ENCODE data around the gene SKOR1.

GRCh38 chr15:67843092-67843501 lies 17.8 kb downstream of the SKOR1 start:
- TF ChIP-seq PHF8 (conservative IDR thresholded peaks at IDR 0.05; ENCODE audit: low read depth, low read length) (no peak), RXRA (IDR thresholded peaks at IDR 0.05; ENCODE audit: insufficient read depth, low read depth, low read length) (no peak), CTCF (IDR thresholded peaks at IDR 0.05; ENCODE audit: control extremely low read depth in 1 of 3, insufficient read depth in 1 of 3, low read depth in 1 of 3, low read length in 3 of 3) (no peak), USF2 (IDR thresholded peaks at IDR 0.05; ENCODE audit: low read length) (no peak), HDAC2 (IDR thresholded peaks at IDR 0.05; ENCODE audit: borderline replicate concordance in 1 of 2, low read depth in 2 of 2, low read length in 2 of 2) (no peak), CREB1 (IDR thresholded peaks at IDR 0.05) (no peak), GTF2F1 (IDR thresholded peaks at IDR 0.05; ENCODE audit: borderline replicate concordance, low read depth, low read length) (no peak), YY1 (IDR thresholded peaks at IDR 0.05; ENCODE audit: low read depth, low read length) (no peak), HDAC6 (IDR thresholded peaks at IDR 0.05; ENCODE audit: low read depth, low read length) (no peak), FOSL1 (IDR thresholded peaks at IDR 0.05; ENCODE audit: insufficient read depth, low read depth, low read length) (no peak), POLR2A (IDR thresholded peaks at IDR 0.05; ENCODE audit: control extremely low read depth in 1 of 2, low read depth in 2 of 2, low read length in 2 of 2) (no peak), EP300 (IDR thresholded peaks at IDR 0.05; ENCODE audit: borderline replicate concordance in 1 of 2, low read depth in 2 of 2, low read length in 2 of 2) (no peak)
